ENCODE results near the gene LENEP. TPM values are rescaled to one million over a fixed set of nuclear protein-coding genes. Genes with fewer than 3 reads are reported as not detected.
A peak's percentile ranks its signal among the peaks of the same experiment; 100 is the strongest.
"Not testable (repeated sequence)": the region's sequence is repeated elsewhere in the genome, so short reads cannot be mapped to it uniquely, and the experiment has no call there.

The LENEP gene
- total RNA-seq, 1 donor from 2014 or later: not detected

GRCh38 chr1:154992721-154993571 lies 440 bp upstream of the LENEP start:
- no peak for DNase-seq
- intact Hi-C loops (cut with micrococcal nuclease): no loop called here
- no peak for ATAC-seq

GRCh38 chr1:154994269-154994587 lies 842 bp downstream of the LENEP start:
- ATAC-seq (no peak), DNase-seq (no peak)
- intact Hi-C loops (cut with micrococcal nuclease): no loop called here

GRCh38 chr1:154994591-154994990 lies 1.2 kb downstream of the LENEP start:
- no peak for DNase-seq
- no peak for ATAC-seq
- intact Hi-C loops (cut with micrococcal nuclease): no loop called here

GRCh38 chr1:154995301-154995983 lies 2.1 kb downstream of the LENEP start:
- intact Hi-C loops (cut with micrococcal nuclease); ATAC-seq: not testable (repeated sequence)
- DNase-seq: peak; percentile 41

GRCh38 chr1:154996966-154997701 lies 3.7 kb downstream of the LENEP start:
- intact Hi-C loops (cut with micrococcal nuclease): no loop called here
- no peak for DNase-seq
- no peak for ATAC-seq

- ATAC-seq (no peak), DNase-seq (no peak)
- intact Hi-C loops (cut with micrococcal nuclease): no loop called here
These were observed 4.9 kb downstream of the LENEP start for GRCh38 chr1:154998201-154998780.

GRCh38 chr1:154998818-154999570 lies 5.6 kb downstream of the LENEP start:
- DNase-seq (peak; percentile 82), ATAC-seq (no peak)
- intact Hi-C loops (cut with micrococcal nuclease): no loop called here

GRCh38 chr1:154999571-155000410 lies 6.4 kb downstream of the LENEP start:
- ATAC-seq (no peak), DNase-seq (peak; percentile 44)
- intact Hi-C loops (cut with micrococcal nuclease): no loop called here

GRCh38 chr1:155000411-155000725 lies 7.0 kb downstream of the LENEP start:
- intact Hi-C loops (cut with micrococcal nuclease): no loop called here
- no peak for DNase-seq
- ATAC-seq: no peak

GRCh38 chr1:155000726-155001424 lies 7.5 kb downstream of the LENEP start:
- intact Hi-C loops (cut with micrococcal nuclease): no loop called here
- DNase-seq (peak; percentile 92), ATAC-seq (peak; percentile 63)

- intact Hi-C loops (cut with micrococcal nuclease): no loop called here
- DNase-seq (no peak), ATAC-seq (no peak)
These were observed 8.0 kb downstream of the LENEP start for GRCh38 chr1:155001425-155001674.

GRCh38 chr1:155001675-155002463 lies 8.5 kb downstream of the LENEP start:
- intact Hi-C loops (cut with micrococcal nuclease): no loop called here
- peak; percentile 100 for DNase-seq
- peak; percentile 79 for ATAC-seq

- ATAC-seq (peak; percentile 1), DNase-seq (peak; percentile 68)
- intact Hi-C loops (cut with micrococcal nuclease): no loop called here
These were observed 9.3 kb downstream of the LENEP start, which contains the start of gene ZBTB7B for GRCh38 chr1:155002464-155003226. Gene ZBTB7B (plus strand): TSS chr1:155002802. CDS start chr1:155014661, 11,859 bp downstream.

GRCh38 chr1:155003227-155003765 lies 9.9 kb downstream of the LENEP start:
- DNase-seq (peak; percentile 62), ATAC-seq (no peak)
- intact Hi-C loops (cut with micrococcal nuclease): no loop called here

- ATAC-seq (peak; percentile 10), DNase-seq (peak; percentile 83)
- intact Hi-C loops (cut with micrococcal nuclease): no loop called here
These were observed 10.5 kb downstream of the LENEP start for GRCh38 chr1:155003766-155004351.
